B cell (primary cell): ENCODE data around the gene LMX1B. TPM values are rescaled to one million over a fixed set of nuclear protein-coding genes. Genes with fewer than 3 reads are reported as not detected.

Experiments
- ATAC-seq: fragments of 200-7000 bp; cut with Tn5 transposase; one replicate; pipeline ENCODE4 v1.10.0; 2021; ENCODE audit warnings: low read depth, mild to moderate bottlenecking, moderate number of reproducible peaks, moderate library complexity
- CTCF ChIA-PET: fragments of 350-600 bp; sonication (Branson Sonifier 250); formaldehyde crosslinking; loops from one replicate; lab custom pipeline; 2021; ENCODE audit warnings: antibody characterized with exemption, inconsistent platforms; lab: Charles Lee
- POLR2A ChIA-PET: fragments of 350-600 bp; sonication (Branson Sonifier 250); formaldehyde crosslinking; loops from one replicate; lab custom pipeline; 2021; ENCODE audit warnings: antibody characterized with exemption; lab: Charles Lee
- DNase-seq: peaks from one replicate; pipeline ENCODE4 v3.0.0; 2013
- H2AFZ ChIP-seq: 2 replicates; pipeline ENCODE4 v1.6.1; 2012; ENCODE audit warnings: mild to moderate bottlenecking, low read depth, low read length; ENCODE audit not compliant: insufficient read depth, poor library complexity, severe bottlenecking
- H3K27ac ChIP-seq, 2 donors: 1 replicate in 1 of 2; 2 replicates in 1 of 2; pipeline ENCODE4 v1.5.1; 2012 to 2013; ENCODE audit warnings: low read length in 2 of 2, mild to moderate bottlenecking in 2 of 2, moderate library complexity in 1 of 2
- H3K27me3 ChIP-seq, 4 experiments: fragments of 200-600 bp in 1 of 4; sonication (generic) in 1 of 4; replicated peaks in 1 of 4; 1 replicate in 2 of 4; 2 replicates in 2 of 4; pipeline versions ENCODE4 v1.6.1 to v1.7.0; 2013 to 2016; ENCODE audit warnings: low read length in 3 of 4, mild to moderate bottlenecking in 2 of 4, mixed read lengths in 1 of 4, moderate library complexity in 1 of 4; ENCODE audit not compliant: insufficient read depth in 4 of 4, control insufficient read depth in 3 of 4; ENCODE audit errors: control extremely low read depth in 1 of 4
- H3K36me3 ChIP-seq, 2 experiments: replicated peaks in 1 of 2; 1 replicate in 1 of 2; 2 replicates in 1 of 2; pipeline versions ENCODE4 v1.6.1 to v1.7.1; 2013; ENCODE audit warnings: low read length in 1 of 2; ENCODE audit not compliant: insufficient read depth in 2 of 2, control insufficient read depth in 1 of 2; ENCODE audit errors: control extremely low read depth in 1 of 2, extremely low read depth in 1 of 2
- H3K4me1 ChIP-seq, 2 donors: fragments of 200-600 bp in 1 of 2; sonication (generic) in 1 of 2; 1 replicate in 1 of 2; 2 replicates in 1 of 2; pipeline versions ENCODE4 v1.5.1 to v1.6.1; 2013 to 2017; ENCODE audit warnings: low read length in 2 of 2; ENCODE audit not compliant: control insufficient read depth in 2 of 2, insufficient read depth in 2 of 2
- H3K4me2 ChIP-seq: replicated peaks from 2 replicates; pipeline ENCODE3; 2012; ENCODE audit warnings: mild to moderate bottlenecking, low read depth, low read length; ENCODE audit not compliant: poor library complexity, severe bottlenecking
- H3K4me3 ChIP-seq, 5 experiments: fragments of 200-600 bp in 1 of 5; sonication (generic) in 1 of 5; 1 replicate in 3 of 5; 2 replicates in 2 of 5; pipeline versions ENCODE4 v1.5.1 to v1.7.0; 2011 to 2016; ENCODE audit warnings: low read length in 4 of 5, mild to moderate bottlenecking in 4 of 5, low read depth in 2 of 5, control low read depth in 1 of 5, moderate library complexity in 1 of 5; ENCODE audit not compliant: insufficient read depth in 1 of 5; ENCODE audit errors: control extremely low read depth in 1 of 5, extremely low read depth in 1 of 5
- H3K79me2 ChIP-seq: fragments of 200-600 bp; sonication (generic); one replicate; pipeline ENCODE4 v1.6.0; 2016; ENCODE audit warnings: low read length; ENCODE audit not compliant: control insufficient read depth, insufficient read depth
- H3K9ac ChIP-seq: fragments of 200-600 bp; sonication (generic); 2 replicates; pipeline ENCODE4 v1.6.1; 2017; ENCODE audit warnings: mild to moderate bottlenecking, low read length, moderate library complexity
- H3K9me3 ChIP-seq, 3 donors: one replicate each; pipeline versions ENCODE4 v1.6.1 to v1.7.1; 2013; ENCODE audit warnings: low read length in 2 of 3; ENCODE audit not compliant: control insufficient read depth in 2 of 3, insufficient read depth in 1 of 3; ENCODE audit errors: control extremely low read depth in 1 of 3
- H4K20me1 ChIP-seq: 2 replicates; pipeline ENCODE4 v1.6.0; 2012; ENCODE audit warnings: mild to moderate bottlenecking, low read length; ENCODE audit not compliant: insufficient read depth, control insufficient read depth, poor library complexity, severe bottlenecking
- H3K27ac Mint-ChIP-seq: one replicate; pipeline ENCODE4 v1.8.0; 2021; ENCODE audit warnings: mixed read lengths
- H3K27me3 Mint-ChIP-seq: one replicate; pipeline ENCODE4 v1.8.0; 2021; ENCODE audit warnings: mixed read lengths
- H3K4me1 Mint-ChIP-seq: one replicate; pipeline ENCODE4 v1.8.0; 2021; ENCODE audit warnings: mixed read lengths
- H3K4me3 Mint-ChIP-seq: one replicate; pipeline ENCODE4 v1.8.0; 2021; ENCODE audit warnings: mixed read lengths
- H3K9me3 Mint-ChIP-seq: one replicate; pipeline ENCODE4 v1.8.0; 2022; ENCODE audit warnings: mixed read lengths; ENCODE audit not compliant: insufficient read depth
- EZH2 ChIP-seq: IDR thresholded peaks from 2 replicates; pipeline ENCODE4 v1.6.1; 2012; ENCODE audit warnings: borderline replicate concordance, low read depth, mild to moderate bottlenecking, moderate library complexity, low read length; ENCODE audit not compliant: insufficient read depth, poor library complexity, severe bottlenecking
- WGBS: methylation state at CpG from one replicate; pipeline ENCODE4 v1.1.5; 2013; ENCODE audit warnings: missing lambda C conversion rate; ENCODE audit not compliant: insufficient coverage; 5-methylcytosine and 5-hydroxymethylcytosine counted together
- intact Hi-C: fragments of 100-400 bp; cut with micrococcal nuclease; formaldehyde crosslinking; loops from one replicate; pipeline ENCODE4 v1.10.0; 2022
- polyA plus RNA-seq: library from polyadenylated mRNA; depleted of rRNA; stranded (reverse); fragments of >200 nt; gene quantifications from 2 replicates; pipeline ENCODE4 v1.2.3, GENCODE V29; 2012
- total RNA-seq, 2 donors: library from RNA; stranded (reverse); fragments of 120-200 nt in 1 of 2; gene quantifications; 1 replicate in 1 of 2; 2 replicates in 1 of 2; pipeline versions ENCODE4 v1.2.3 to v1.2.4, GENCODE V29; 2013 to 2022
- TF ChIP-seq, protein P1 (sequence below): fragments of 200-600 bp; IDR thresholded peaks from one replicate; pipeline ENCODE4 v1.8.0; 2022; ENCODE audit warnings: antibody characterized with exemption, mild to moderate bottlenecking

LMX1B gene
- total and polyA plus RNA-seq, 2 donors (not counting 1 experiment from before 2014, with no cell fraction given), result not detected

GRCh38 chr9:126669108-126669507, 55.4 kb downstream of the LMX1B start:
- H3K9me3 ChIP-seq, result peaks cover 0 to 4% (median 0%) of the 10 kb centered on the region in 3 donors
- H3K27ac Mint-ChIP-seq, result no peak overlapping the region
- ChIA-PET CTCF (interaction anchor here (1.2 kb wide), 1 partner anchor 37 kb away, joined by 4 read pairs; no protein-coding TSS in a partner anchor), POLR2A (no interaction called here)
- H3K27me3 Mint-ChIP-seq, result peaks cover 36% of the 10 kb centered on the region
- no peak overlapping the region for H2AFZ ChIP-seq
- no peak overlapping the region for H3K4me3 Mint-ChIP-seq
- H3K27me3 ChIP-seq, result peaks cover 0 to 71% (median 17%) of the 10 kb centered on the region in 4 experiments
- no peak for TF ChIP-seq EZH2
- TF ChIP-seq, protein P1, sequence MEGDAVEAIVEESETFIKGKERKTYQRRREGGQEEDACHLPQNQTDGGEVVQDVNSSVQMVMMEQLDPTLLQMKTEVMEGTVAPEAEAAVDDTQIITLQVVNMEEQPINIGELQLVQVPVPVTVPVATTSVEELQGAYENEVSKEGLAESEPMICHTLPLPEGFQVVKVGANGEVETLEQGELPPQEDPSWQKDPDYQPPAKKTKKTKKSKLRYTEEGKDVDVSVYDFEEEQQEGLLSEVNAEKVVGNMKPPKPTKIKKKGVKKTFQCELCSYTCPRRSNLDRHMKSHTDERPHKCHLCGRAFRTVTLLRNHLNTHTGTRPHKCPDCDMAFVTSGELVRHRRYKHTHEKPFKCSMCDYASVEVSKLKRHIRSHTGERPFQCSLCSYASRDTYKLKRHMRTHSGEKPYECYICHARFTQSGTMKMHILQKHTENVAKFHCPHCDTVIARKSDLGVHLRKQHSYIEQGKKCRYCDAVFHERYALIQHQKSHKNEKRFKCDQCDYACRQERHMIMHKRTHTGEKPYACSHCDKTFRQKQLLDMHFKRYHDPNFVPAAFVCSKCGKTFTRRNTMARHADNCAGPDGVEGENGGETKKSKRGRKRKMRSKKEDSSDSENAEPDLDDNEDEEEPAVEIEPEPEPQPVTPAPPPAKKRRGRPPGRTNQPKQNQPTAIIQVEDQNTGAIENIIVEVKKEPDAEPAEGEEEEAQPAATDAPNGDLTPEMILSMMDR, result no peak
- no peak for DNase-seq
- no peak overlapping the region for H3K4me2 ChIP-seq
- no peak overlapping the region for H3K4me3 ChIP-seq
- H3K9ac ChIP-seq, result no peak overlapping the region
- no peaks in the 10 kb centered on the region for H3K36me3 ChIP-seq
- intact Hi-C loops, result no loop called here
- H3K79me2 ChIP-seq, result no peaks in the 10 kb centered on the region
- peaks cover 18% of the 10 kb centered on the region for H3K4me1 Mint-ChIP-seq
- no peaks in the 10 kb centered on the region for H4K20me1 ChIP-seq
- no peaks in the 10 kb centered on the region for H3K9me3 Mint-ChIP-seq
- no peak for ATAC-seq
- peaks cover 16 to 18% of the 10 kb centered on the region in 2 donors for H3K4me1 ChIP-seq
- H3K27ac ChIP-seq, result no peak overlapping the region
- WGBS, result 75% methylated on average over 13 of the region's 14 CpGs

GRCh38 chr9:126670270-126670669, 56.5 kb downstream of the LMX1B start:
- ATAC-seq, result no peak
- no peak overlapping the region for H2AFZ ChIP-seq
- TF ChIP-seq, protein P1, result no peak
- no peak for TF ChIP-seq EZH2
- no peak overlapping the region for H3K4me3 Mint-ChIP-seq
- H3K36me3 ChIP-seq, result no peaks in the 10 kb centered on the region
- H3K27ac ChIP-seq, result no peak overlapping the region
- peaks cover 0 to 75% (median 27%) of the 10 kb centered on the region in 4 experiments for H3K27me3 ChIP-seq
- intact Hi-C loops, result no loop called here
- H3K79me2 ChIP-seq, result no peaks in the 10 kb centered on the region
- POLR2A ChIA-PET, result no interaction called here
- peaks cover 0 to 4% (median 0%) of the 10 kb centered on the region in 3 donors for H3K9me3 ChIP-seq
- CTCF ChIA-PET, result interaction anchor here (1.1 kb wide), 1 partner anchor 111 kb away, joined by 4 read pairs; no protein-coding TSS in a partner anchor
- no peak overlapping the region for H3K4me2 ChIP-seq
- H3K9me3 Mint-ChIP-seq, result no peaks in the 10 kb centered on the region
- DNase-seq, result no peak
- no peaks in the 10 kb centered on the region for H4K20me1 ChIP-seq
- H3K9ac ChIP-seq, result no peak overlapping the region
- peaks cover 13 to 19% of the 10 kb centered on the region in 2 donors for H3K4me1 ChIP-seq
- H3K27me3 Mint-ChIP-seq, result peaks cover 38% of the 10 kb centered on the region
- peaks cover 14% of the 10 kb centered on the region for H3K4me1 Mint-ChIP-seq
- H3K4me3 ChIP-seq, result no peak overlapping the region
- no peak overlapping the region for H3K27ac Mint-ChIP-seq
- WGBS, result 97% methylated on average over 11 of the region's 12 CpGs
